HG02759 (cell line): Measurements from ENCODE around the gene LAMC1.

Experiments used
- ATAC-seq: cut with Tn5 transposase; IDR thresholded peaks from one replicate; pipeline ENCODE4 v1.9.1; 2021; ENCODE audit warnings: mild to moderate bottlenecking, moderate library complexity; ENCODE audit not compliant: unreplicated experiment

LAMC1 gene

GRCh38 chr1:183019860-183020259 lies 3.4 kb upstream of the LAMC1 start:
- no peak for ATAC-seq

GRCh38 chr1:183021405-183022201 lies 1.6 kb upstream of the LAMC1 start:
- no peak for ATAC-seq

- ATAC-seq = peak; percentile 43
Observed at GRCh38 chr1:183022202-183023145, 746 bp upstream of the LAMC1 start.

- ATAC-seq = peak; percentile 71
Observed at GRCh38 chr1:183023601-183024316, 539 bp downstream of the LAMC1 start.

GRCh38 chr1:183024317-183025009 lies 1.2 kb downstream of the LAMC1 start:
- no peak for ATAC-seq

GRCh38 chr1:183025010-183025337 lies 1.8 kb downstream of the LAMC1 start:
- ATAC-seq = no peak

GRCh38 chr1:183025782-183026774 lies 2.9 kb downstream of the LAMC1 start:
- no peak for ATAC-seq

GRCh38 chr1:183027031-183027430 lies 3.8 kb downstream of the LAMC1 start:
- ATAC-seq = no peak

GRCh38 chr1:183027791-183028190 lies 4.6 kb downstream of the LAMC1 start:
- ATAC-seq = no peak

- no peak for ATAC-seq
Observed at GRCh38 chr1:183029591-183030000, 6.4 kb downstream of the LAMC1 start.

GRCh38 chr1:183030053-183030452 lies 6.8 kb downstream of the LAMC1 start:
- peak; percentile 38 for ATAC-seq

GRCh38 chr1:183032122-183032921 lies 9.1 kb downstream of the LAMC1 start:
- no peak for ATAC-seq

- ATAC-seq = no peak
Observed at GRCh38 chr1:183033205-183033604, 10.0 kb downstream of the LAMC1 start.

GRCh38 chr1:183034682-183035081 lies 11.5 kb downstream of the LAMC1 start:
- no peak for ATAC-seq

- ATAC-seq = no peak
Observed at GRCh38 chr1:183038333-183038866, 15.2 kb downstream of the LAMC1 start.

GRCh38 chr1:183038913-183039312 lies 15.7 kb downstream of the LAMC1 start:
- ATAC-seq = no peak

GRCh38 chr1:183039330-183039729 lies 16.1 kb downstream of the LAMC1 start:
- no peak for ATAC-seq

- ATAC-seq = no peak
Observed at GRCh38 chr1:183039985-183040447, 16.8 kb downstream of the LAMC1 start.
